Caco-2 (cell line): ENCODE data around the gene BOLL. TPM values are rescaled to one million over a fixed set of nuclear protein-coding genes. Genes with fewer than 3 reads are reported as not detected.
"Not testable (repeated sequence)": the region's sequence is repeated elsewhere in the genome, so short reads cannot be mapped to it uniquely, and the experiment has no call there.

Experiments used
- BruUV-seq: library from RNA; stranded (reverse); fragments of 400-500 nt; replicated peaks from 2 replicates; lab custom pipeline; 2021; lab: Mats Ljungman, UMichigan
- CTCF ChIA-PET: fragments of 300-600 bp; sonication (Branson Sonifier 250); formaldehyde crosslinking; loops from one replicate; lab custom pipeline; 2022; ENCODE audit warnings: antibody characterized with exemption; lab: Charles Lee
- POLR2A ChIA-PET: fragments of 300-600 bp; sonication (Branson Sonifier 250); formaldehyde crosslinking; loops from one replicate; lab custom pipeline; 2022; ENCODE audit warnings: antibody characterized with exemption; lab: Charles Lee
- DNase-seq, 2 experiments: peaks; one replicate each; pipeline versions ENCODE4 v3.0.0 to v3.0.0-alpha.2; 2020 to 2022
- H3K27me3 ChIP-seq: replicated peaks from 2 replicates; pipeline ENCODE4 v1.6.0; 2011; ENCODE audit warnings: low read length; ENCODE audit not compliant: control insufficient read depth, insufficient read depth
- H3K36me3 ChIP-seq: 2 replicates; pipeline ENCODE4 v1.5.1; 2011; ENCODE audit warnings: low read length; ENCODE audit not compliant: control insufficient read depth, insufficient read depth
- H3K4me1 ChIP-seq: fragments of 250-450 bp; sonication (Bioruptor Pico); 2 replicates; pipeline ENCODE4 v1.5.1; 2020; ENCODE audit warnings: mild to moderate bottlenecking
- H3K4me3 ChIP-seq: 2 replicates; pipeline ENCODE4 v1.5.1; 2011; ENCODE audit warnings: low read depth, mild to moderate bottlenecking, control low read depth, low read length
- H3K9me3 ChIP-seq: fragments of 250-450 bp; sonication (Bioruptor Pico); 2 replicates; pipeline ENCODE4 v1.5.1; 2020; ENCODE audit warnings: mild to moderate bottlenecking, moderate library complexity
- H3K27ac Mint-ChIP-seq: one replicate; pipeline ENCODE4 v1.8.0; 2022; ENCODE audit warnings: mixed read lengths; ENCODE audit not compliant: unreplicated experiment
- H3K27me3 Mint-ChIP-seq: one replicate; pipeline ENCODE4 v1.8.0; 2022; ENCODE audit warnings: mixed read lengths; ENCODE audit not compliant: insufficient read depth, unreplicated experiment
- H3K36me3 Mint-ChIP-seq: one replicate; pipeline ENCODE4 v1.8.0; 2022; ENCODE audit warnings: mild to moderate bottlenecking, mixed read lengths; ENCODE audit not compliant: insufficient read depth, unreplicated experiment
- H3K4me1 Mint-ChIP-seq: one replicate; pipeline ENCODE4 v1.8.0; 2022; ENCODE audit warnings: low read depth, mixed read lengths; ENCODE audit not compliant: unreplicated experiment
- H3K4me3 Mint-ChIP-seq: one replicate; pipeline ENCODE4 v1.8.0; 2022; ENCODE audit warnings: mild to moderate bottlenecking, moderate library complexity, mixed read lengths; ENCODE audit not compliant: unreplicated experiment
- H3K9me3 Mint-ChIP-seq: one replicate; pipeline ENCODE4 v1.8.0; 2022; ENCODE audit warnings: mixed read lengths; ENCODE audit not compliant: unreplicated experiment
- CTCF ChIP-seq, 2 experiments: fragments of 200-600 bp in 1 of 2; IDR thresholded peaks; 1 replicate in 1 of 2; 2 replicates in 1 of 2; pipeline versions ENCODE4 v1.5.1 to v1.8.0; 2011 to 2022; ENCODE audit warnings: antibody characterized with exemption in 1 of 2, control low read depth in 1 of 2, inconsistent platforms in 1 of 2, low read depth in 1 of 2, low read length in 1 of 2, mild to moderate bottlenecking in 1 of 2, moderate library complexity in 1 of 2; ENCODE audit not compliant: insufficient read depth in 1 of 2, severe bottlenecking in 1 of 2, unreplicated experiment in 1 of 2
- intact Hi-C: fragments of 100-400 bp; cut with micrococcal nuclease; formaldehyde crosslinking; loops from one replicate; pipeline ENCODE4 v1.10.0; 2022; ENCODE audit not compliant: unreplicated experiment
- total RNA-seq: library from RNA; stranded (reverse); gene quantifications from 2 replicates; pipeline ENCODE4 v1.2.3, GENCODE V29; 2022

The BOLL gene
- total RNA-seq, 1 experiment from 2014 or later: not detected

- Mint-ChIP-seq H3K27me3 (peaks cover 3% of the 10 kb centered on the region), H3K27ac (peak overlapping the region; percentile 94), H3K4me1 (peaks cover 12% of the 10 kb centered on the region), H3K9me3 (no peaks in the 10 kb centered on the region), H3K36me3 (peaks cover 17% of the 10 kb centered on the region), H3K4me3 (peak overlapping the region; percentile 90)
- Histone ChIP-seq H3K27me3 (no peaks in the 10 kb centered on the region), H3K4me3 (peak overlapping the region; percentile 86), H3K9me3 (no peaks in the 10 kb centered on the region), H3K36me3 (no peaks in the 10 kb centered on the region; the same call in 1 of the 2 replicates), H3K4me1 (peaks cover 5% of the 10 kb centered on the region)
- TF ChIP-seq CTCF (IDR thresholded peaks at IDR 0.05; ENCODE audit: insufficient read depth in 1 of 2, low read depth in 1 of 2, low read length in 1 of 2, severe bottlenecking in 1 of 2, unreplicated experiment in 1 of 2): no peak
- BruUV-seq: no TSS peak
- intact Hi-C loops: loop anchor here (5.0 to 10.0 kb wide), 4 partner anchors 187 to 593 kb away; partner anchors contain the start of genes COQ10B, HSPE1 and MOB4
- DNase-seq: no peak
- ChIA-PET POLR2A (interaction anchor here (0.9 to 1.2 kb wide), 2 partner anchors 205 to 254 kb away, joined by 3 to 5 read pairs; partner anchors contain the start of genes HSPD1 and HSPE1), CTCF (interaction anchor here (1.2 kb wide), 1 partner anchor 12 kb away, joined by 3 read pairs; no protein-coding TSS in a partner anchor)
These were observed 80.5 kb downstream of the BOLL start for GRCh38 chr2:197704434-197705120.

GRCh38 chr2:197700960-197701359, 84.2 kb downstream of the BOLL start:
- DNase-seq: no peak
- H3K4me1 ChIP-seq: no peaks in the 10 kb centered on the region
- H3K4me1 Mint-ChIP-seq: peaks cover 7% of the 10 kb centered on the region
- peaks cover 5% of the 10 kb centered on the region for H3K36me3 Mint-ChIP-seq
- POLR2A ChIA-PET: no interaction called here
- no peak overlapping the region for H3K4me3 Mint-ChIP-seq
- H3K4me3 ChIP-seq: no peak overlapping the region
- TF ChIP-seq CTCF (IDR thresholded peaks at IDR 0.05; ENCODE audit: insufficient read depth in 1 of 2, low read depth in 1 of 2, low read length in 1 of 2, severe bottlenecking in 1 of 2, unreplicated experiment in 1 of 2): no peak
- H3K27ac Mint-ChIP-seq: no peak overlapping the region
- no peaks in the 10 kb centered on the region for H3K27me3 ChIP-seq
- CTCF ChIA-PET: no interaction called here
- H3K9me3 ChIP-seq: no peaks in the 10 kb centered on the region
- BruUV-seq: no TSS peak
- no peaks in the 10 kb centered on the region for H3K9me3 Mint-ChIP-seq
- intact Hi-C loops: loop anchor here (10.0 kb wide), 1 partner anchor 246 kb away; the partner anchor contains the start of gene COQ10B
- peaks cover 3% of the 10 kb centered on the region for H3K27me3 Mint-ChIP-seq
- no peaks in the 10 kb centered on the region for H3K36me3 ChIP-seq

- BruUV-seq: not testable (repeated sequence)
These were observed 85.4 kb downstream of the BOLL start for GRCh38 chr2:197699724-197700123.

GRCh38 chr2:197696571-197696970, 88.5 kb downstream of the BOLL start:
- H3K4me3 Mint-ChIP-seq, H3K4me3 ChIP-seq, H3K9me3 ChIP-seq, CTCF ChIA-PET, H3K27ac Mint-ChIP-seq, H3K4me1 Mint-ChIP-seq, H3K36me3 ChIP-seq, POLR2A ChIA-PET, BruUV-seq, H3K4me1 ChIP-seq, H3K9me3 Mint-ChIP-seq, H3K27me3 Mint-ChIP-seq, DNase-seq, H3K27me3 ChIP-seq, intact Hi-C loops, H3K36me3 Mint-ChIP-seq: not testable (repeated sequence)

More at GRCh38 chr2:197699724-197700123, 85.4 kb downstream of the BOLL start:
- H3K27me3 ChIP-seq, CTCF ChIA-PET, H3K4me1 ChIP-seq, H3K4me3 ChIP-seq, DNase-seq, H3K27ac Mint-ChIP-seq, H3K4me1 Mint-ChIP-seq, H3K9me3 ChIP-seq, H3K36me3 Mint-ChIP-seq, POLR2A ChIA-PET, H3K27me3 Mint-ChIP-seq, H3K9me3 Mint-ChIP-seq, H3K36me3 ChIP-seq, H3K4me3 Mint-ChIP-seq: not testable (repeated sequence)
- intact Hi-C loops: loop anchor here (10.0 kb wide), 1 partner anchor 245 kb away; the partner anchor contains the start of gene COQ10B

GRCh38 chr2:197695971-197696370, 89.1 kb downstream of the BOLL start:
- POLR2A ChIA-PET, H3K4me3 ChIP-seq, H3K4me1 ChIP-seq, H3K4me3 Mint-ChIP-seq, DNase-seq, H3K9me3 Mint-ChIP-seq, H3K27ac Mint-ChIP-seq, H3K4me1 Mint-ChIP-seq, BruUV-seq, H3K36me3 ChIP-seq, intact Hi-C loops, H3K27me3 Mint-ChIP-seq, H3K9me3 ChIP-seq, H3K27me3 ChIP-seq, H3K36me3 Mint-ChIP-seq, CTCF ChIA-PET: not testable (repeated sequence)
